ENCODE results near the gene AP4B1. TPM values are rescaled to one million over a fixed set of nuclear protein-coding genes. Genes with fewer than 3 reads are reported as not detected.
A peak's percentile ranks its signal among the peaks of the same experiment; 100 is the strongest.

The AP4B1 gene
- total and polyA plus RNA-seq, 2 of the 13 experiments (the other 11 are each of a cell fraction or from before 2014, with no cell fraction given) = 8.5 to 12.0 TPM

- TF ChIP-seq ZNF468 (CRISPR knock-in tag; IDR thresholded peaks at IDR 0.05) (no peak), STAG1 (CRISPR knock-in tag; IDR thresholded peaks at IDR 0.05) (0 out of 2 replicates have a peak, but pooled peaks have one; percentile 3), ZNF143 (CRISPR knock-in tag; IDR thresholded peaks at IDR 0.05) (no peak), ZNF235 (CRISPR knock-in tag; IDR thresholded peaks at IDR 0.05; ENCODE audit: borderline replicate concordance) (0 out of 2 replicates have a peak, but pooled peaks have one; percentile 19), ZNF776 (CRISPR knock-in tag; IDR thresholded peaks at IDR 0.05) (0 out of 2 replicates have a peak, but pooled peaks have one; percentile 4), ZFP37 (CRISPR knock-in tag; IDR thresholded peaks at IDR 0.05; ENCODE audit: borderline replicate concordance) (no peak), ZBTB14 (CRISPR knock-in tag; IDR thresholded peaks at IDR 0.05) (no peak), ZNF430 (CRISPR knock-in tag; IDR thresholded peaks at IDR 0.05) (peak; percentile 29; the same call in 1 of the 2 replicates), ZSCAN22 (CRISPR knock-in tag; IDR thresholded peaks at IDR 0.05) (no peak), FOSL2 (CRISPR knock-in tag; IDR thresholded peaks at IDR 0.05) (no peak), PAX8 (CRISPR knock-in tag; IDR thresholded peaks at IDR 0.05; ENCODE audit: borderline replicate concordance) (no peak), ZNF670 (CRISPR knock-in tag; IDR thresholded peaks at IDR 0.05; ENCODE audit: borderline replicate concordance) (no peak), ARNTL (CRISPR knock-in tag; IDR thresholded peaks at IDR 0.05) (no peak), SP4 (CRISPR knock-in tag; IDR thresholded peaks at IDR 0.05) (no peak), ZNF280D (CRISPR knock-in tag; IDR thresholded peaks at IDR 0.05) (no peak), ZBTB46 (CRISPR knock-in tag; IDR thresholded peaks at IDR 0.05; ENCODE audit: borderline replicate concordance) (no peak), AGO1 (IDR thresholded peaks at IDR 0.05; ENCODE audit: low read depth, low read length, poor library complexity, severe bottlenecking) (no peak), ZMAT3 (CRISPR knock-in tag; conservative IDR thresholded peaks at IDR 0.05) (no peak), ZNF878 (CRISPR knock-in tag; IDR thresholded peaks at IDR 0.05) (no peak), ELF3 (CRISPR knock-in tag; IDR thresholded peaks at IDR 0.05) (no peak), TCF12 (IDR thresholded peaks at IDR 0.05) (no peak), TCF12 (CRISPR knock-in tag; IDR thresholded peaks at IDR 0.05) (no peak), ZBTB20 (CRISPR knock-in tag; IDR thresholded peaks at IDR 0.05; ENCODE audit: borderline replicate concordance, low read depth) (no peak)
- TF ChIP-seq, protein P1, sequence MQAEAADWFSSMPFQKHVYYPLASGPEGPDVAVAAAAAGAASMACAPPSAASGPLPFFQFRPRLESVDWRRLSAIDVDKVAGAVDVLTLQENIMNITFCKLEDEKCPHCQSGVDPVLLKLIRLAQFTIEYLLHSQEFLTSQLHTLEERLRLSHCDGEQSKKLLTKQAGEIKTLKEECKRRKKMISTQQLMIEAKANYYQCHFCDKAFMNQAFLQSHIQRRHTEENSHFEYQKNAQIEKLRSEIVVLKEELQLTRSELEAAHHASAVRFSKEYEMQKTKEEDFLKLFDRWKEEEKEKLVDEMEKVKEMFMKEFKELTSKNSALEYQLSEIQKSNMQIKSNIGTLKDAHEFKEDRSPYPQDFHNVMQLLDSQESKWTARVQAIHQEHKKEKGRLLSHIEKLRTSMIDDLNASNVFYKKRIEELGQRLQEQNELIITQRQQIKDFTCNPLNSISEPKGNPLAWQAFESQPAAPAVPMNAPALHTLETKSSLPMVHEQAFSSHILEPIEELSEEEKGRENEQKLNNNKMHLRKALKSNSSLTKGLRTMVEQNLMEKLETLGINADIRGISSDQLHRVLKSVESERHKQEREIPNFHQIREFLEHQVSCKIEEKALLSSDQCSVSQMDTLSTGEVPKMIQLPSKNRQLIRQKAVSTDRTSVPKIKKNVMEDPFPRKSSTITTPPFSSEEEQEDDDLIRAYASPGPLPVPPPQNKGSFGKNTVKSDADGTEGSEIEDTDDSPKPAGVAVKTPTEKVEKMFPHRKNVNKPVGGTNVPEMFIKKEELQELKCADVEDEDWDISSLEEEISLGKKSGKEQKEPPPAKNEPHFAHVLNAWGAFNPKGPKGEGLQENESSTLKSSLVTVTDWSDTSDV (CRISPR knock-in tag; IDR thresholded peaks at IDR 0.05) = no peak
Observed at GRCh38 chr1:113904293-113904673, 316 bp downstream of the AP4B1 start (continued).

Data from HepG2 (cell line).